ENCODE data around the gene SEMA3B. TPM values are rescaled to one million over a fixed set of nuclear protein-coding genes. Genes with fewer than 3 reads are reported as not detected.
A peak's percentile ranks its signal among the peaks of the same experiment; 100 is the strongest.

The SEMA3B gene
- total RNA-seq, 2 donors from 2014 or later = 8.7 to 32.0 TPM

DNA sequence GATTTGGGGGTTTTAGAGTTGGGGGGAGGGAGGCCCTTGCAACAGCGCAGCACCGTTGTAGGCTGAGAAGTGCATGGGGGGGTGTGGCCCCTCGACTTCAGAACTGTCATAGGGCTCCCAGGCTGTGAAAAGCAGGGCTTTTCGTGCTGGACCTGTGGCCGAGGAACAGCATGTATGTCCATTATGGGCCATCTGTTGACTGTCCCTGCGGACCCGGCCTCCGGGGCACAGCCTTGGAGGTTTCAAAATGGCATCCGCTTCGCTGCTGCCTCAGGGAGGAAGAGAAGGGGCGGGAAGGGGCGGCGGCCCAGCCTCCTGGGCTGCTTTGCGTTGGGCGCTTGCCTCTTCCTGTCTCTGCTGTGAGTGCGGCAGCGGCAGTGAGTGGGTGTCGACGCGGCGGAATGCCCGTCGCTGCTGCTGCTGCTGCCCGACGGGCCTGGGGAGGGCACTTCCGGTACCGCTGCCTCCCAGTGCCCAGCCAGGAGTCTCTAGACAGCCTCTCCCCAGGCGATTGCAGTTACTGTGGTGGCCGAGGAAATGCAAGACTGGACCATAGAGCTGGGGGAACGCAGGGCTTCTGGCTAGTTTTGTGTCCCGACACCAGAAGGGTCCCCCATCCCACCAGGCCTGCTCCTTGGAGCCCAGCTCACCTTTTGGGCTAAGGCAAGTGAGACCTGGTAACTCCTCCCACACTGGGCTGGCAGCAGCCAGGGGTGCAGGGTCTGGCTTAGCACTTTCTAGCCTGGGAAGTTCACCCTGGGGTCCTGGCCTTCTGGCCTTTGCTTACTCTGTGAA, 31.0 kb upstream of the SEMA3B start:
- peak; percentile 63 for DNase-seq (ENCODE audit: low spot score)
- no peaks in the 10 kb centered on the region for H3K9me3 ChIP-seq
- 2% methylated on average over 20 of the region's 31 CpGs for WGBS
- H3K27me3 ChIP-seq (replicated peaks; ENCODE audit: insufficient read depth) = no peaks in the 10 kb centered on the region
- peaks cover 25% of the 10 kb centered on the region for H3K4me1 ChIP-seq (replicated peaks)
- H3K4me3 ChIP-seq = peak overlapping the region; percentile 69 to 97
- TF ChIP-seq POLR2A (IDR thresholded peaks at IDR 0.05) (peak; percentile 77), POLR2AphosphoS5 (IDR thresholded peaks at IDR 0.05) (peak; percentile 77)
- TF ChIP-seq, protein P1, sequence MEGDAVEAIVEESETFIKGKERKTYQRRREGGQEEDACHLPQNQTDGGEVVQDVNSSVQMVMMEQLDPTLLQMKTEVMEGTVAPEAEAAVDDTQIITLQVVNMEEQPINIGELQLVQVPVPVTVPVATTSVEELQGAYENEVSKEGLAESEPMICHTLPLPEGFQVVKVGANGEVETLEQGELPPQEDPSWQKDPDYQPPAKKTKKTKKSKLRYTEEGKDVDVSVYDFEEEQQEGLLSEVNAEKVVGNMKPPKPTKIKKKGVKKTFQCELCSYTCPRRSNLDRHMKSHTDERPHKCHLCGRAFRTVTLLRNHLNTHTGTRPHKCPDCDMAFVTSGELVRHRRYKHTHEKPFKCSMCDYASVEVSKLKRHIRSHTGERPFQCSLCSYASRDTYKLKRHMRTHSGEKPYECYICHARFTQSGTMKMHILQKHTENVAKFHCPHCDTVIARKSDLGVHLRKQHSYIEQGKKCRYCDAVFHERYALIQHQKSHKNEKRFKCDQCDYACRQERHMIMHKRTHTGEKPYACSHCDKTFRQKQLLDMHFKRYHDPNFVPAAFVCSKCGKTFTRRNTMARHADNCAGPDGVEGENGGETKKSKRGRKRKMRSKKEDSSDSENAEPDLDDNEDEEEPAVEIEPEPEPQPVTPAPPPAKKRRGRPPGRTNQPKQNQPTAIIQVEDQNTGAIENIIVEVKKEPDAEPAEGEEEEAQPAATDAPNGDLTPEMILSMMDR (IDR thresholded peaks at IDR 0.05) = peak in 1 of 4 experiments; percentile 21
- H3K36me3 ChIP-seq = no peaks in the 10 kb centered on the region
- intact Hi-C loops (cut with DNase I) = loop anchor here (5.0 kb wide), 1 partner anchor 84 kb away; the partner anchor contains the start of gene HYAL2
- peak overlapping the region; percentile 84 to 89 for H3K27ac ChIP-seq

DNA sequence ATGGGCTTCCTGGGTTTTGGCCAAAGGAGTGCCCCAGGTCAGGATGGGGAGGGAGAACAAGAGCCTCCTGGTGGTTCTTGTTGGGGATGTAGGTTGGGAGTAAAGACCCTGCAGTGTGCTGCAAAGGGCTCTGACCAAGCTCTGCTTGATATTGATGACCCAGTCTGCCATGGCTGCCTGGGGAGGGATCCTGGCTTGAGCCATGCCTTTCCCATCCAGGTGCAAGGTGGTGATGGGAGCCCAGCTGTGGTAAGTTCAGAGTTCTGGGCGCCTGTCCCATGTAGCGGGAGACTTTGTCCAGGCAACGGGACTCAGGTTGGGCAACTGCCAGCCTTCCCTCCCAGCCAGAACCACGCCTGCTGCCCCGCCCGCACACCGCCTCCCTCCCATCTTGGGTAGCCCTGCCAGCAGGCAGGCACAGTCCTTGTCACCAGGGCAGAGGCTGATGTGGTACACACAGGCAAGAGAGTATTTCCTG, 30.4 kb upstream of the SEMA3B start:
- no peaks in the 10 kb centered on the region for H3K36me3 ChIP-seq
- H3K27me3 ChIP-seq (replicated peaks; ENCODE audit: insufficient read depth) = no peaks in the 10 kb centered on the region
- H3K9me3 ChIP-seq = no peaks in the 10 kb centered on the region
- WGBS = 4% methylated on average over 7 of the region's 7 CpGs
- H3K27ac ChIP-seq = peak overlapping the region; percentile 84 to 89
- TF ChIP-seq POLR2A (IDR thresholded peaks at IDR 0.05) (peak; percentile 31), POLR2AphosphoS5 (IDR thresholded peaks at IDR 0.05) (peak; percentile 80)
- TF ChIP-seq, protein P1 (IDR thresholded peaks at IDR 0.05) = no peak
- H3K4me3 ChIP-seq = peak overlapping the region; percentile 69 to 97
- peaks cover 25% of the 10 kb centered on the region for H3K4me1 ChIP-seq (replicated peaks)
- intact Hi-C loops (cut with DNase I) = loop anchor here (5.0 kb wide), 1 partner anchor 84 kb away; the partner anchor contains the start of gene HYAL2
- peak; percentile 95 for DNase-seq (ENCODE audit: low spot score)

DNA sequence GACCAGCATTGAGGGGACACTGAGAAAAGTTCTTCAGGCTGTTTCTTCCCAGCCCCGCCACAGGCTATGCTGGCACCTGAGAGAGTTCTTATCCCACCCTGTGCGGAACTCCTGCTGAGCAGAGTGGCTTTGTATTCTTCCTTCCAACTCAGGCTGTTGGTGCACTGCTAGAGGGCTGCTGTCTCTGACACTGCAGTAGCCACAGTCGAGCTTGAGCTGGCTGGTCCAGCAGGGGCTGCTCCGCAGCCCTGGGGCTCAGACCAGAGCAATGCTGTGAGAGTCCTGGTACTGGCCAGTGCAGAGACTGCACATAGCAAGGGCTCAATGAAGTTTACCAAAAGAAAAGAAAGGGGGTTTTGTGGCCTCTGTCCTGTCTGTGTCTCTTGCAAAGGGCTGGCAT, 29.3 kb upstream of the SEMA3B start:
- no peak overlapping the region for H3K4me3 ChIP-seq
- no peaks in the 10 kb centered on the region for H3K27me3 ChIP-seq (replicated peaks; ENCODE audit: insufficient read depth)
- WGBS = 77% methylated on average over 4 of the region's 4 CpGs
- H3K4me1 ChIP-seq (replicated peaks) = peaks cover 25% of the 10 kb centered on the region
- DNase-seq (ENCODE audit: low spot score) = no peak
- no peaks in the 10 kb centered on the region for H3K36me3 ChIP-seq
- H3K27ac ChIP-seq = peak overlapping the region; percentile 84 to 89
- intact Hi-C loops (cut with DNase I) = loop anchor here (5.0 kb wide), 1 partner anchor 83 kb away; the partner anchor contains the start of gene HYAL2
- H3K9me3 ChIP-seq = no peaks in the 10 kb centered on the region
- TF ChIP-seq POLR2AphosphoS5 (IDR thresholded peaks at IDR 0.05) (no peak), POLR2A (IDR thresholded peaks at IDR 0.05) (no peak)
- TF ChIP-seq, protein P1 (IDR thresholded peaks at IDR 0.05) = no peak

DNA sequence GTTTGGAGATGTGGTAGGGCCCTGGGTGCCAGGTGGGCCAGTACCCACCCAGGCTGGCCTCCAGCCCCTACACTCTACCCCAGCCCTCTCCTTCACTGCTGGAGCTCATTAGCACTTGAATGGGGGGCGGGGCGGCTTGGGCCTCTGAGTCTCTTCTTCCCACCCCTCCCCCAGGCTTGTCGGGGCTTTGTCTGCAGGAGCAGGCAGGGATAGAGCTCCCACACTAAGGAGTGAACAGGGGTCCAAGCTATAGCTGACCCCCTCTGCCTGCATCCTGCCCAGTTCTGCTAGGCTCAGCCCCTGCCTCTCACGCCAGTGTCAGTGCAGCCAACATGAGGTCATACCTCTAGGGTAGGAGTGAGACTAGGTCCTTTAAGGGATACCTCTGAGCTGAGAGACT, 27.8 kb upstream of the SEMA3B start:
- no peak for TF ChIP-seq POLR2AphosphoS5 (IDR thresholded peaks at IDR 0.05)
- TF ChIP-seq, protein P1 (IDR thresholded peaks at IDR 0.05) = no peak
- no peak for TF ChIP-seq POLR2A (IDR thresholded peaks at IDR 0.05)
- intact Hi-C loops (cut with DNase I) = no loop called here
- Histone ChIP-seq H3K36me3 (no peaks in the 10 kb centered on the region), H3K4me1 (replicated peaks) (peaks cover 25% of the 10 kb centered on the region), H3K4me3 (no peak overlapping the region), H3K27me3 (replicated peaks; ENCODE audit: insufficient read depth) (no peaks in the 10 kb centered on the region), H3K27ac (peak overlapping the region in 1 of 2 donors; percentile 29), H3K9me3 (no peaks in the 10 kb centered on the region)
- DNase-seq (ENCODE audit: low spot score) = no peak
- 64% methylated on average over 4 of the region's 4 CpGs for WGBS

Measured in prostate gland (tissue), 2 donors.